Ramos (cell line): ENCODE results near the gene MNAT1.
"Not testable (repeated sequence)": the region's sequence is repeated elsewhere in the genome, so short reads cannot be mapped to it uniquely, and the experiment has no call there.

ENCODE experiments used
- in situ Hi-C: fragments of 300-500 bp; cut with MboI; formaldehyde crosslinking; loops from one replicate; pipeline ENCODE4 v1.14.3; 2022; ENCODE audit warnings: low sequenced_read_pairs; ENCODE audit not compliant: unreplicated experiment

MNAT1 gene

DNA sequence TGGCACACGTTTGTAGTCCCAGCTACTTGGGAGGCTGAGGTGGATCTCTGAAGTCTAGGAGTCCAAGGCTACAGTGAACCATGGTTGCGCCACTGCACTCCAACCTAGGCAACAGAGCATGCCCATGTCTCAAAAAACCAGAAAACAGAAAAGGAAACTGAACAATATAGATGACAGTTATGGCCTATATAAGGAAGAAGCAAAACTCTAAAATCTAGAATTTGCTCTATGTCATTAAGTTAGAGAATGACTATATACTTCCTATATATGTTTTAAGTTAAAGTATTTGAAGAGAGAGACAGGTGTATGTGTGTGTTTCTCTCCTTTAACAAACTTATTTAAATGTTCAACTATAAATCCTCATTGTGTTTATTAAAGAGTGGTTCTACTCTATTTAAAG lies 65.8 kb downstream of the MNAT1 start:
- in situ Hi-C loops = no loop called here

DNA sequence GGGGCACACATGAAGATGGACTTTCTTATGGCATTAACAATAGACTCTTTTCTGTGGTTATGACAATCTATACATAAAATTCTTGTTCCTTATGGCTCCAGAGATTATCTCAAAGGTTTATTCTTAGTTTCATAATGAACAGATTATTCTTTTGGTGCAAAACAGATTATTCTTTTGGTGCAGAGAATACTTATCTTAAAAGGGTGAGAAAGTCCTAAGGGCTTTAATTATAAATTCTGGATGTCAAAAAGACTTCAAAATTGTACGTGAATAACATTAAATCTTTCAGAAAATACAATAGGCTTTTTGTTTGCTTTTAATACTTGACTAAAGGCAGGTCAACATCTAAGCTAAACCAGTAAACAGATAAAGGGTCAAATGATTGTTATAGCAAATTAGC lies 69.3 kb downstream of the MNAT1 start:
- in situ Hi-C loops = no loop called here

DNA sequence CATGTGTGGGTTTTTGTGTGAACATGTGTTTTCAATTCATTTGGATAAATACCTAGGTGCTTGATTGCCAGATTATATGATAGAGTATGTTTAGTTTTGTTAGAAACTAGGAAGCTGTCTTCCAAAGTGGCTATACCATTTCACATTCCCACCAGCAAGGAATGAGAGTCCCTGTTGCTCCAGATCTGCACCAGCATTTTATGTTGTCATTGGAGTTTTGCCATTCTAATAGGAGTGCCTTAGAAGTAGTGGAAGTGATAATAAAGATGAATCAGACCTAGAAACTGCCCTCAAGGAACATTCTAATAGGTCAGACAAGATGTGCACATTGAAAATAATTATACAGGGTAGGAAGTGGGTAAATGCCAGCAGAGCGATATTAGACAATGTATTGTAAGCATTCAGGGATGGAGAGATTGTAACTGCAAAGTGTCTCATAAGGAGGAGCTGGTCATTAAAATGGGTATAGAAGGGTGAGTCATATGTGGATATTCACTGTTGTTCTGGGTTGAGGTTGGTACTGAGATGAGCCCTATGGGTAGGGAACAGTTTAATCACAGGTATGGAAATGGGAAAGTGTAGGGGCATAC lies 71.4 kb downstream of the MNAT1 start:
- in situ Hi-C loops = no loop called here

DNA sequence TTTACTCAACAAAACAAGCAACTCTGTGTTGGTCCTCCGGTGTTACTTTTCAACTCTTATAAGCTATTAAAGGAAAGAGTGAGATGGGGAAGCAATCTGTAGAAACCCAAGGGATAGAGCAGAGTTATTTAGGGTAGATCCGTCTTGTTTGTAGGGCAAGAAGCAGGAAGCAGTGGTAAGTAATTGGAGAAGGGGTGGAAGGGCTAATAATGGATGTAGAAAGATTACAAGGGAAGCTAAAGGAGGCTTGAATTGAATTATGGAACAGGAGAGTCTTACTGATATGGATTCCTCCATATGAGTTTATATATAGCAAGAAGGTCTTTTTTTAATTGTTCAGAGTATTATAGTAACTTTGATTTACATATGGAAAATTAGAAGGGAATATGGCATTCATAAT lies 72.7 kb downstream of the MNAT1 start:
- in situ Hi-C loops = no loop called here

DNA sequence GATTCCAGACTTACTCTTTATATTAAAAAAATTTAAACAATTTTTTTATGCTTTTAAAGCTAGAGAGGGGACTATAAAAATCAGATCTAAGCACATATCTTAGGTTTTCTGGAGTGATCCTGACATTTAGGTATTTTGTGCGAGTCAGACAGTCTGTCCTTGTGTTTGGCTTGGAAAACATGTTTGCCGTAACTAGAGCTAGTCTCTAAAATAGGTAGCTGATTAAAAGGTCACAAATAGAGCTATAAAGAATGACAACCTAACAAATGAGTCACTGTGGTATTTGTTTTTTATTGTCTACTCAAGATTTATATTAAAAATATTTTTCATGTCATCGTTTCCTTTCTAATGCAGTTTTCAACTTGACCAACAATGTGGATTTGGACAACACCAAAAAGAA lies 73.4 kb downstream of the MNAT1 start:
- in situ Hi-C loops = no loop called here

DNA sequence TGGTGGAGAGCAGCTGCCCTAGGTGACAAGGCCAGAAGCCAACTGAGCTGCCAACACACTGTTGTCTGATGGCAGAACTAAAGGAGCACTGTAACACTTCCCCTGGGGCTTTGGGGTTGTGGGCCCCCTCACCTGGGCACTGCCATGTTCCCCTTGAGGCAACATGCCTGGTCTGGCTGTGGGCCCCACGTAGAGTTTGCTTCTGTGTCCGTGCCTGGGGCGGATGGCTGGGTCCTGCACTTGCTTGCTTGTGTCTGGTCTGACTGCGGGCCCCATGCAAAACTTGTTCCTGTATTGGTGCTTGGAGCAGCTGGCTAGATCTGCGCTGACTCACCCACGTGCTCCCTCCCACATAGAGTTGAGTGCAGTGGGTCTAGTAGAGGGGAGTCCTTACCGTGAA lies 78.4 kb downstream of the MNAT1 start:
- in situ Hi-C loops = no loop called here

DNA sequence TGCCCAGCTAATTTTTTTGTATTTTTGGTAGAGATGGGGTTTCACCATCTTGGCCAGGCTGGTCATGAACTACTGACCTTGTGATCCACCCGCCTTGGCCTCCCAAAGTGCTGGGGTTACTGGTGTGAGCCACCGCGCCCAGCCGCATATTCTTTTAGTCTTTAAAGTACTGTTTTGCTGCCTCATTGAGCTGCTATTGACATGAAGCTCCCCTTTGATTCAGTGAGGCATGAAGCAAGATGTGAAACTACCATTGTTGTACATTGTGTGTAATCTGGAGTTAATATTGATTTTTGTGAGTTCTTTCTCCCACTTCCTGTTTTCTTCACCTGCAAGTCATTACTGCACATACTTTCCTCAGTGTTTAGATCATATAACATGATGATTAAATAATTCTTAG lies 80.8 kb downstream of the MNAT1 start:
- in situ Hi-C loops = no loop called here

DNA sequence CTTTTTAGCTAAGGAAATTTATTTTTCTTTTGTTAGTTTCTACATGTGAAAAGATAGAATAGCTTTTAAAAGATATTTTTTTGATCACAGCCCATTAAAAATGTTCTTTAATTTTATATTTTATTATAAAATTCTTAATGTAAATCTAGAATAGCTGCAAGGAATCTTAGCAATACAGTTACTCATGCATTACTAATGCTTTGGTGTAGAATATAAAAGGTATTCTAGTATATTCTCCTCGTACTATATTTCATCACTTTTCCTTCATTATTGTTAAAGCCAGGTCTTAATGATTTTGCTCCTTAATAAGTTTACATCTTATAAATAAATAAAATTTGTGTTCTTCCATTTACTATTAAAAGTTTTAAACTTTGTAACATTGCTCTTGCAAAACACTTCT lies 82.6 kb downstream of the MNAT1 start:
- in situ Hi-C loops = no loop called here

DNA sequence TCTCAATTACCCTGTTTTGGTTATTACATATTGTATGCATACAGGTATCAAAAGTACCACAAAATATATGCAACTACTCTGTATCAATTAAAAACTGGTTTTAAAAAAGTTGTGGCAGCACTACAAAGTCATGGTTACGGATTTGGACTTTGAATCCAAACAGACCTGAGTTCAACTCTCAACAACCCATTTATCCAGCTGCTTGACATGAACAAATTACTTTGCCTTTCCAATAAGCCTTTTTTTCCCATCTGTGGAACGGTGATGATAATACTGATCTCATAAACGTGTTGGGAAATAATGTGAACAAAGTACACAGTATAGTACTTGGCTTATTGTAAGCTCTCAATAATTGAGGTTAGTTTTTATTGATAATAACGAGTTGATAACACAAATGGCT lies 85.0 kb downstream of the MNAT1 start:
- in situ Hi-C loops = no loop called here

DNA sequence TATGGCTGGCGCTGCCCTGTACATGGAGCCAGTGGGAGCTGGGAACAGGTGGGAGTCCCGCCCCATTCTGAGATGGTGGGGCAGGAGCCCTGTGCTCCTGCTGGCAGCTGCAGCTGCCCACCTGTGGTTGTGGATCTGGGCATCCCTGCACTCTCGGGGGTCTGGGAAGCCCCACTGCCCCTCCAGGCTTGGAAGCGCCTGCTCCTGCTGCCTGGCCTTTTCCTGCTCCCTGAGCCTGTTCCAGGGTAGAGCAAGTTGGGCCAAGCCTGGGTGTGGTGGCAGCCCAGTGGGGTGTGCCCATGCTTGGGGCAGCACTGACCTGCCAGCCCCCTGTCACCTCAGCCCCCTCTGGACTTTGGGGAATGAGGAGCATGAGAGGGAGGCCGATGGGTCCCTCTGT lies 104.0 kb downstream of the MNAT1 start:
- in situ Hi-C loops = no loop called here

DNA sequence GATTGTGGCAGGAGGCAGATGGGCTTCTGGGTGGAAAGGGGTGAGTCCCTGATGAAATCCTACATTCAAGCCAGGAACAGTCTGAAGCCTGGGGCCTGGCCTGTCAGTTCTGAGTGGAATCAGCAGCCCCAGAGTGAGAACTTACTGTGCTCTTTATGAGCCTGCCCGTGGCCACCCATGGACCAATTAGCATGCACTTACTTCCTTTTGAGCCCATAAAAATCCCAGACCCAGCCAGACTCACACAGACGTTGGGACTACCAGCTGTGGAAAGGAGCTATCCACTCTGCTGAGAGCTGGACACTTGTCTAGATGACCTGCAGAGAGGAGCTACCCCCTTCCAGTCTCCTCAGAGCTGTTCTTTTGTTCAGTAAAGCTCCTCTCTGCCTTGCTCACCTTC lies 104.5 kb downstream of the MNAT1 start:
- in situ Hi-C loops = no loop called here

DNA sequence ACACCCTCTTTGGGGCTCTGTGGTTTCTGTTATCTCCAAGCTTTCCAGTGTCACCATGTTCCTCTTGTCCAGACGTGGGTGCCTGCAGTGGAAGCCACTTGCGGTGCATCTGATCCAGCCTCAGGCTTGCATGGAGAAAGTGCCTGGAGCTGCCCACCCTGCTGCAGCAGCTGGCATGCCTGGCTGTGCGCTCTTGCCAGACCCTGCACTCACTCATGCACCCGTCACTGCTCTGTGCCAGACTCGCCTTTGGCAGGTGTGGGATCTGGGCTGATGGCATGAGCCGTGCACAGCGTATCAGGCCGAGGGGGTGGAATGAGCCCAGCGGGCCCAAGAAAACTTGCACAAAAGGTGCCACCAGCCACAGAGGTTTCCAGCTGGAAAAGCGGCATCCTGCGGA lies 105.1 kb downstream of the MNAT1 start:
- in situ Hi-C loops = no loop called here

DNA sequence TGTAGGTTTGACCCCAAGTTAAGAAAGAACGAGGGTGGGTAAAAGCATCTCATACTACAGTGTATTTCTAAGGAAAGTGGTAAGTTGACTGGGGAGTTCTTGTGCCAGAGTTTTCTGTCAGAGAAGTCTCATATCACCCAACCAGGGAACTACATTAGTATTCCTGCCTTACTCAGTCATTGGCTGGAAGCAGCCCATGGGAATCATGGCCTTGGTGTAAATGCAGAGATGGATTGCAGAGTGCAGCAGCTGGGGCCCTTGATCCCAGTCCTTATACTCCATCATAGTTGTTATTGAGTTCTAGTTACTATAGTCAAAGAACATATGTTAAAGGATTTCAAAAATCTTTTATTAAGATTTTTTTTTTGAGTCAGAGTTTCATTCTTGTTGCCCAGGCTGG lies 105.8 kb downstream of the MNAT1 start:
- in situ Hi-C loops = no loop called here

DNA sequence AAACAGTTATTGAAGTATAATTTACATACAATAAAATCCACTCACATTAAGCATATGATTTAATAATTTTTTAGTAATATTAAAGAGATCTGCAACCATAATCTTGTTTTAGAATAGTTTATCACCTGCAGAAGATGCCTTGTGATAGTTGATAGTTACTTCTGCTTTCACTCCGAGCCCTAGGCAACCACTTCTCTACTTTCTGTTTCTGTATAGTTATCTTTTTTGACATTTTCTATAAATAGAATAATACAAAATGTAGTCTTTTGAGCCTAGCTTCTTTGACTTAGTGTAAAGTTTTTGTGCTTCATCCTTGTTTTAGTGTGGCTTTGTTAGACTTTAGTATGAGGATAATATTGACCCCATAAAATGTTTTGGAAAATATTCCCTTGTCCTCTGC lies 111.0 kb downstream of the MNAT1 start:
- in situ Hi-C loops = no loop called here

DNA sequence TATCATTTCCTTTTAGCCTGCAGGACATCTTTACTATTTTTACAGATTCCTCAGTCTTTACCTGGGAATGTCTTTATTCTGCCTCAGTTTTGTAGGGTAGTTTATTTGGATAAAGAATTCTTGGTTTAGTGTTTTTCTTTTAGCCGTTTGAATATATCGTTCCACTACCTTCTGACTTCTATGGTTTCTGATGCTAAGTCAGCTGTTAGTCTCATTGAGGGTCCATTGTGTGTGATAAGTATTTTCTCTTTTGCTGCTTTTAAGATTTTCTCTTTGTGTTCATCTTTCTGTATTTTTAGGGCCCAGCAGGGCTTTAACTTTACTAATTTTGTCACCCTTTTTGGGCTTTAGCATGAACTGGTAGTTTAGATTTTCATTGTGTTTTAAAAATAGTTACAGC lies 113.5 kb downstream of the MNAT1 start:
- in situ Hi-C loops = no loop called here

DNA sequence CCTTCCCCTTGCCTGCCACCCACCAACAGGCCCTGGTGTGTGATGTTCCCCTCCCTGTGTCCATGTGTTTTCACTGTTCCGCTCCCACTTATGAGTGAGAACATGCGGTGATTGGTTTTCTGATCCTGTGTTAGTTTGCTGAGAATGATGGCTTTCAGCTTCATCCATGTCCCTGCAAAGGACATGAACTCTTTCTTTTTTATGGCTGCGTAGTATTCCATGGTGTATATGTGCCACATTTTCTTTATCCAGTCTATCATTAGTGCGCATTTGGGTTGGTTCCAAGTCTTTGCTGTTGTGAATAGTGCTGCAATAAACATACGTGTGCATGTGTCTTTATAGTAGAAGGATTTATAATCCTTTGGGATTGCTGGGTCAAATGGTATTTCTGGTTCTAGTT lies 117.1 kb downstream of the MNAT1 start:
- in situ Hi-C loops = not testable (repeated sequence)

DNA sequence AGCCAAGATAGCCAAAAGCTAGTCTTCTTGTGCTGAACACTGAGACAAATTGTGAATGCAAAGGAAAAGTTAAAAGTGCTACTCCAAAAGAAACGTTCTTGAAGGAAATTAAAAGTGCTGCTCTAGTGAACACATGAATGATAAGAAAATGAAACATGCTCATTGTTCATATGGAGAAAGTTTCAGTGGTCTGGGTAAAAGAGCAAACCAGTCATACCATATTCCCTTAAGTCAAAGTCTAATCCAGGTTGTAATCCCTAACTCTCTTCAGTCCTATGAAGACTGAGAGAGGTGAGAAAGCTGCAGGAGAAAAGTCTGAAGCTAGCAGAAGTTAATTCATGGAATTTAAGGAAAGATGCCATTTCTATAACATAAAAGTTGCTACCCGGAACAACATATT lies 121.5 kb downstream of the MNAT1 start:
- in situ Hi-C loops = no loop called here

DNA sequence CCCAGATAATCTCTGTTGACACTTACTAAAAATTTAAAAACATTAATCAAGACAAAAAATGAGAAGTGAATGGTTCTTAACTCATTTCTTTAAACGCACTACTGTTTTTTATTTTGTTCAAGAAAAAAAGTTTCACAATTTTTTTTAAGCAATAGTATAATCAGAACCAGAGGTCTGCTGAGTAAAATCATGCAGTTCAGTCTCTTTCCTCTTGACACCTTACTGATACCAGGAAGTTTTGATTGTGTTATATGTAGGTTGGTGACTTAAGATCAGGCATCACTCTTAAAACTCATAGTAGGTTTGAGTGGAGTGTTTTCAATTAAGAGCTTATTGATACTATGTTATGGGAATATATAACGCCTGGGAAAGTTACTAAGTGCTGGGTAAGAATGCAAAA lies 125.0 kb downstream of the MNAT1 start:
- in situ Hi-C loops = no loop called here

DNA sequence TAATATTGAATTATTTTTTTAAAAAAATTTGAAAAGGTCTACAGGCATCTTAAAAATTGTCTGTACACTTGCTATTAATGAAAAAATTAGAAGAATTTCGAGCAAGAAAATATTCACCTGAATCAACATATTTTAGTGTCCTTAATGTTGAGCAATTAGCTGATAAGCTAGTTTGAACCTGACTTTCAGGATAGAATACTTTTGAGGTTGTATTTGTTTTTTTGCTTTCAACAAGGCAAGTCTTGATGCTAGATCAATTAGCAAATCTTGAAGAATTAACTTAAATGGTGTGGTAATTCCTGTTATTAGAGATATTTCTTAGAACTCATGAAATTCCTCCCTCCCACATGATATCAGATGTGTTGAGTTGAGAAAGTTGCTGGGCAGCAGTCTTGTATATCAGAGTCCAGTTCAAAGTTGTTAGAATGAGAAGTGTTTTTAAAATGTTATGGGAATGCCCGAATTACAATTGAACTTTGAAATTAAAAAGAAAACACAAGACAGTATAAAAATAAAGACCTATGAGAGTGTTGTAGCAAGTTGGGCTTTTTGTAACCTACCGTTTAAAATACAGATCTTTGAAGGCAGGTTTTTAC lies 127.1 kb downstream of the MNAT1 start:
- in situ Hi-C loops = no loop called here

DNA sequence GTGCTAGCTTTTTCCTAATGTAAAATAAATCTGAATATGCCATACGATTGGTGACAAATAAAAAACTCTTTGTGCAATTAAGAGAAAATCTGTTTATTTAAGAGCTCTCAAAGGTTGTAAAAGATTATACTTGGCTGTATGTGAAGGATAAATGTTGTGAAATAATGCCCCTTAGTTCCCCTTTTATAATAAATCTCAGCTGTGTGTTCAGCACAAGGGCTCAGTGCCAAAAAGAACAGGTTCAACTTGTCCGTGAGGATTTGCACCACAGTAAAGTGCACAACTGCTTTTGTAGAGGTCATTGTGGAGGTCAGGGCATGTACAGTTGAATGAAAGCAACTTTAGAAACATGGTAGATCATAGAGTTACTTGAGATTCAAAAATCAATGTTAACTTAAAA lies 127.7 kb downstream of the MNAT1 start:
- in situ Hi-C loops = no loop called here

DNA sequence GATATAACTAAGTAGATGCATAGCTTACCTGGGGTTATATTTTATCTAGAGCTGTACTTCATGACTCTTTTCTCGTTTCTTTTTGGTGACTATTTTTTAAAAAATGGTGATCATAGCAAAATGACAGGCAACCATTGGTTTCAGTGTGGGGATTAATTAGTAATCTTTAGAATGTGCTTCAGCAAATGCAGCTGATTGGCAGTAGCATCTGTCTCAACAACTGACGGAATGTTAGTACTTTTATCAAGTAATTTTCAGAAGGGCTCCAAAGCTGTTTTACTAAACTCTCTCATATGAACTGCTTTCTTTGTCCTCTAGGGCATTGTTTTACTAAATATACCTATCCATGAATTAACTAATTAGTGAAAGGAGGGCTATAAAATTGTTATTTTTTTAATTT lies 128.7 kb downstream of the MNAT1 start:
- in situ Hi-C loops = no loop called here

DNA sequence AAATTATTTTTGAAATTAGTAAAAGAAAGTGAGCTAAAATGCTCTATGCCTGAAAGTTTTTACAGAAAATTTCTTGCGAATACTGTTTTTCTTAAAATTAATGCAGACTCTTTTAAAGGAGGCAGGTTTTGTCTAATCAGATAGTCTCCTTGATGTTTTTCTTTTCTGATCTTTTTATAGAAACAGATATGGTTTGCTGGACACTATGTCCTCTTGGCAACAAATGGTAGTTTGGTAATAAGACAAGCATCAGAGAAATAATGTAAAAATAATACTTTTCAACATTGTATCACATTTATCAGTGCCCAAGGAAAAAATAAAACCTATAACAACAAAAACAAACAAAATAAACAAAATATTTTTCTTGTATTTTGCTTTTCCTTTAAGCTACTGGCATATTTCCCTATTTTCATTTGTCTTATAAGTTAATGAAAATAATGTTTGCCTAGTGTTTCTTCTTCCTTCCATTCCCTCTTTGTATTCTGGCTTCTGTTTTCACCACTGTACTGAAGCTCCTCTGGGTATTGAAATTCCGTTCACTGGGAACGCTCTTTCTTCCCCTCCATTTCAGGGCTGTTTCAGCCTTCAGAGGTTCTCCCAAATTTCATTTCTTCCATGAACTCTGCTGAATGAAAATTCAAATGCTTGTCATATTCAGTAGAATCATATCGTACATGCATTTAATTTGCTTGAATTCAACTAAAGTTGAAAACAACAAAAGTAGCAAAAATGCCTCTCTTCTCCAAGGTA lies 131.0 kb downstream of the MNAT1 start:
- in situ Hi-C loops = no loop called here
